GM19239 (cell line): Measurements from ENCODE around the gene CXorf65.

Experiments
- DNase-seq: peaks from one replicate; pipeline ENCODE4 v3.0.0; 2011; ENCODE audit warnings: low spot score; ENCODE audit not compliant: insufficient read length
- FAIRE-seq: peaks from 2 replicates; lab custom pipeline; 2011; peaks lifted over from hg19 to GRCh38; lab: Jason Lieb, UNC

CXorf65 gene

GRCh38 chrX:71107762-71108360 is 1.3 kb upstream of the CXorf65 start:
- DNase-seq (no peak), FAIRE-seq (peak; percentile 64)

DNA sequence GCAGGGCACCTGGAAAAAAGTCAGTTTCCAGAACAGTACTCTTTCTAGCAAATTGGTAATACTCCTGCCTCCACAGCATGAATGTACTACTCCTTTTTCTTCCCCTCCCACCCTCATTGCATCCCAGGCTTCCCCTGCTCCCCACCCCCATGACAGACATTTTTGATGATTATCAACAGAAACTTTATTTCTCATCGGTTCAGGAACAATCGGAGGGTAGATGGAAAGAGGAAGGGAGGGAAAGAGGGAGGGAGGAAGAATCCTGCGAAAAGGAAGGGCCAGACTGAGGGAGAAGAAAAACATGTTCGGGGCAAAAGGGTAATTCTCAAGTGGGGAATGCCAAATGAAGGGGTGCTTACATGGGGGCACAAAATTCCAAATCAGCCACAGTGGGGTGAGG is 705 bp upstream of the CXorf65 start:
- DNase-seq: no peak
- no peak for FAIRE-seq

- peak; percentile 71 for FAIRE-seq
Observed at GRCh38 chrX:71105628-71106027, 912 bp downstream of the CXorf65 start.

DNA sequence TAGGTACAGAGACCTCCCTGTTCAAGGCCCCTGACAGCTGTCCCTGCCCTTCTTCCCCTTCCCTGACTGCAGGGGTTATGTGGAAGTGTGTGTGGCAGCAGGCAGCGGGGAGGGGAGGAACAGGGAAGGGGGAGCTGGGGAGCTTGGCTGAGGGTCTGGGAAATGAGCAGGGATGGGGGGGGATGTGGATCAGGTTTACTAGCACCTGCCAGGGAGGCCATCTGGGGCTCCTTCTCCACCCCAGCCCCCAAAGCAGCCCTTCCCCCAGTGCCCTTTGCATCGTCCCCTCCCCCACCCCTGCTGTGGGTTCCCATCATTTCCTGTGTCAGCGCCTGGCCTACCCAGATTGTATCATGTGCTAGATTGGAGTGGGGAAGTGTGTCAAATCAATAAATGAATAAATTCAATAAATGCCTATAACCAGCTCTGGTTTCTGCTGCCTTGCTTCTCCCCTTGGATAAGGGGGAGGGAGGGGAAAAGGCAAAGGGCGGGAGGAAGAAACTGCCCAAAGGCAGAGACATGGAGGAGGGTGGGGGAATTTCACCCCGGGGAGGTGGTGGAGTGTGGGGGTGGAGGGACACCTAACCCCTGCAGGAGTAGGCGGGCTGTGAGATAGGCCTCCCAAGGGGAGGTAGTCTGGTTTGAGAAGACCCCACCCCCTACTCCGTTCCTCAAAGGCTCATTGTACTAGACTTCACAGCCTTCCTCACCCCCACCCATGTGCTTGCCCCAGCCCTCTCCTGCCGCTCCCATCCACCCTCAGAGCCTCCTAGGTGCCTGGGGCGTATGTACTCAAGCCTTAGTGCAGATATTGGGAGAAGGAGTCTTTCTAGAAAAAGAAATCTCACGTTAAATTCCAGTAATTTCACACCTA is 3.2 kb downstream of the CXorf65 start:
- FAIRE-seq: peak; percentile 94
- DNase-seq: no peak

More at GRCh38 chrX:71105628-71106027, 912 bp downstream of the CXorf65 start:
- no peak for DNase-seq

GRCh38 chrX:71102292-71102691 is 4.2 kb downstream of the CXorf65 start:
- FAIRE-seq (no peak), DNase-seq (no peak)

GRCh38 chrX:71100581-71101505 is 5.7 kb downstream of the CXorf65 start:
- FAIRE-seq: no peak
- DNase-seq: no peak

DNA sequence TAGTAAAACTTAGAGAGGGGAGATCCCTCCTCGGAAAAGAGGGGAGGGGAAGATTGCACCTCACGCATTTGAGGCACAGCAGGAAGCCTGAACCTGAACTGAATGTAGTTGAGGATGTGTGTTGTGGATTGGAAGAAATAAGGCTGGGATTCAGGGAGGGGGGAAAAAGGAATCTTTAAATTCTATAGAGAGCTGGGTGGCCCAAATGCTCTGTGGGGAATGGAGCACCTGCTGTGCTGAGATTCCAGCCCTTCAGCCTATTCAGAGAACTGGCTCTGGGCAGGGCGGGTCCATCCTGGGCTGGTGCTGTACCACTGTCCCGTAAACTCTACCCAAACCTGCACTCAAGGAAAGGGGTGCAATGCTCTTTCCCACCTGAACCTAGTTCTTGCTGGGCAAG is 6.8 kb downstream of the CXorf65 start:
- DNase-seq (no peak), FAIRE-seq (no peak)

DNA sequence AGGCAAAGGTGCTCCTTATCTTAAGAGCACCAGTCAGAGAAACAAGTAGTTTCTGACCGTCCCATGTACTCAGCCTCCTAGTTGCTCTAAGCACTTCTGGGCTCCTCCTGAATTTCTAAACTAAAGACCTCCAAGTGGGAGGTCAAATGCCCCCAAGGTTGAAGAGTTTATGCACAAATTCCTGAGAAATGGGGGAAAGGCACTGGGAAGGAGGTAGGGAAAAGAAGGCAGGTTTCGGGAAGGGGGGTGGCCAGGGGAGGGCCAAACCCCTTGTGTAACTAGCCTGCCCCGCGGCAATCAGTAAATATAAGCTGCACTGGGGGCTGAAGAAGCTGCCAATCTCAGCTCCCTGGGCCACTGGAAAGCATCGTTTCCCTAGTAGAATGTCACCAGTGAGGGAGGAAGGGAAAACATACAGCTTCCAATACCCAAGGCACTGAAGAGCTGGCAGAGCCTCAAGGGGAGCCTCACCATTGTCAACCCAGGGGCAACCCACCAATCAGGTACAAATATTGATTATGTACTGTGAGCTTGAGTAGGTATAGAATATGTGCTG is 7.5 kb downstream of the CXorf65 start:
- FAIRE-seq: no peak
- DNase-seq: no peak

- FAIRE-seq (no peak), DNase-seq (no peak)
Observed at GRCh38 chrX:71098302-71098701, 8.2 kb downstream of the CXorf65 start.

- no peak for DNase-seq
- FAIRE-seq: no peak
Observed at GRCh38 chrX:71096760-71097032, 9.8 kb downstream of the CXorf65 start.

GRCh38 chrX:71095981-71096759 is 10.4 kb downstream of the CXorf65 start:
- FAIRE-seq (peak; percentile 86), DNase-seq (no peak)

- FAIRE-seq (peak; percentile 89), DNase-seq (peak; percentile 56)
Observed at GRCh38 chrX:71095555-71095980, 11.0 kb downstream of the CXorf65 start, which contains the start of gene FOXO4. Gene FOXO4 (plus strand): TSS chrX:71095851. CDS start chrX:71096529, 678 bp downstream.

- peak; percentile 77 for FAIRE-seq
- no peak for DNase-seq
Observed at GRCh38 chrX:71095033-71095432, 11.5 kb downstream of the CXorf65 start.

GRCh38 chrX:71091263-71091662 is 15.3 kb downstream of the CXorf65 start:
- no peak for DNase-seq
- FAIRE-seq: no peak

DNA sequence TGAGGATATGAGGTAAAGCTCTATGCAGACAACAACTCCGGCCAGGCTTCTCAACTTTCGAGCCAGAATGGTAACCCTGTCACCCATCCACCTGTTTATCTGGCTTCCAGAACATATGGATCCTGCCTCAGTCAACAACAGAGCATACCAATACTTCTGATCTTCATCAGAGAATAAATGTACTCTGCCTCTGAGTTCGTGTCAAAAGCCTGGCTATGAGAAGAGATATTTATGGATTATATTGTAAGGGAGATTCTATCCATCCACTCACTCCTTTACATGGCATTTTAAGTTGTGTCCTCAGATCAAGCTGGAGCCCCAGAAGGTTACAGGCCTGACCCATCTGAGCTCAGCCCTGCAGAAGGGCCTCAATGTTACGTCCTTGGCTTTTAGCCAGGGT is 20.6 kb downstream of the CXorf65 start:
- DNase-seq: no peak
- no peak for FAIRE-seq

DNA sequence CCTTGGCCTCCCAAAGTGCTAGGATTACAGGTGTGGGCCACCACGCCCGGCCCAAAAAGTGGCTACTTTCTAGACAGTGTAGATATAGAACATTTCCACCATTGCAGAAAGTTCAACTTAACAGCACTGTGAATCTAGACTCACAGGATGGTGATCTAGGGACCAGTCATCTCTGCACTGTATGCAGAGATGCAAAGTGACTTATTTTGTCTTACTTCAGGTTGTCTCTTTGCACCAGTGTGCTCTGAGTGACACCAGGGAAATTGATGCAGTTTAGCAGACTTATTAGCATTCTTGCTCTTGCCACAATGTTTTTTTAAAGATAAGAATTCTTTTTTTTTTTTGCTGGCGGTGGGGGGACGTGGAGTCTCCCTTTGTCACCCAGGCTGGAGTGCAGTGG is 23.7 kb downstream of the CXorf65 start:
- DNase-seq: no peak
- no peak for FAIRE-seq

- no peak for FAIRE-seq
Observed at GRCh38 chrX:71082124-71082647, 24.4 kb downstream of the CXorf65 start.

GRCh38 chrX:71081330-71082123 is 25.0 kb downstream of the CXorf65 start:
- FAIRE-seq: no peak
- DNase-seq: no peak

More at GRCh38 chrX:71082124-71082647, 24.4 kb downstream of the CXorf65 start:
- no peak for DNase-seq

DNA sequence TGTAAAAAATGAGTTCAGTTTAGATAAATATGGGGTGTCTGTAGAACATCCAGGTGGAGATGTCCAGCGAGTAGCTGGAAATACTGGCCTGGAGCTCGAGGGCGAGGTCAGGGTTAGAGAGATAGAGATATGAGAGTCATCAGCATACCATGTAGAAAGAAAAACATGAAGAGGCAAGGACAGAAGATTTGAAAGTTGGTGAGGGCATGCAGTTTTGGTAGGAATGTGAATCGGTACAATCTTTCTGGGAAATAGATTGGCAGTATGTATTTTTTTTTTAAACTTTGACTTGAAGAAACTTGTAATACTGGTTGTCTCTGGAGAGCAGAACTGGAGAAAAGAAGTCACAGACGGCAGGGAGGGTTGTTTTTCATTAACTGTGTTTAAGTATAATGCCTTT is 36.0 kb downstream of the CXorf65 start:
- FAIRE-seq (no peak), DNase-seq (no peak)
